ENCODE results near the gene ABLIM3.
"Not testable (repeated sequence)": the region's sequence is repeated elsewhere in the genome, so short reads cannot be mapped to it uniquely, and the experiment has no call there.

ABLIM3 gene

GRCh38 chr5:149177911-149178565, 36.7 kb downstream of the ABLIM3 start:
- no peak for TF ChIP-seq CTCF (IDR thresholded peaks at IDR 0.05; ENCODE audit: control insufficient read depth, insufficient read depth, low read depth, low read length, missing control alignments)
- DNase-seq (ENCODE audit: low read depth), result no peak
- no peak overlapping the region for H3K4me3 ChIP-seq (ENCODE audit: control insufficient read depth, low read depth, low read length)

- no peak overlapping the region for H3K4me3 ChIP-seq (ENCODE audit: control insufficient read depth, low read depth, low read length)
- no peak for TF ChIP-seq CTCF (IDR thresholded peaks at IDR 0.05; ENCODE audit: control insufficient read depth, insufficient read depth, low read depth, low read length, missing control alignments)
- no peak for DNase-seq (ENCODE audit: low read depth)
These were observed 40.4 kb downstream of the ABLIM3 start for GRCh38 chr5:149181732-149182131.

GRCh38 chr5:149182241-149182640, 40.9 kb downstream of the ABLIM3 start:
- no peak overlapping the region for H3K4me3 ChIP-seq (ENCODE audit: control insufficient read depth, low read depth, low read length)
- DNase-seq (ENCODE audit: low read depth), result no peak
- TF ChIP-seq CTCF (IDR thresholded peaks at IDR 0.05; ENCODE audit: control insufficient read depth, insufficient read depth, low read depth, low read length, missing control alignments), result no peak

GRCh38 chr5:149185067-149185466, 43.8 kb downstream of the ABLIM3 start:
- H3K4me3 ChIP-seq (ENCODE audit: control insufficient read depth, low read depth, low read length), result no peak overlapping the region
- no peak for DNase-seq (ENCODE audit: low read depth)
- TF ChIP-seq CTCF (IDR thresholded peaks at IDR 0.05; ENCODE audit: control insufficient read depth, insufficient read depth, low read depth, low read length, missing control alignments), result no peak

- no peak for DNase-seq (ENCODE audit: low read depth)
- TF ChIP-seq CTCF (IDR thresholded peaks at IDR 0.05; ENCODE audit: control insufficient read depth, insufficient read depth, low read depth, low read length, missing control alignments), result no peak
- no peak overlapping the region for H3K4me3 ChIP-seq (ENCODE audit: control insufficient read depth, low read depth, low read length)
These were observed 45.2 kb downstream of the ABLIM3 start for GRCh38 chr5:149186506-149186905.

GRCh38 chr5:149187617-149188016, 46.3 kb downstream of the ABLIM3 start:
- DNase-seq (ENCODE audit: low read depth); H3K4me3 ChIP-seq (ENCODE audit: control insufficient read depth, low read depth, low read length): not testable (repeated sequence)

GRCh38 chr5:149188383-149188782, 47.1 kb downstream of the ABLIM3 start:
- no peak overlapping the region for H3K4me3 ChIP-seq (ENCODE audit: control insufficient read depth, low read depth, low read length)
- no peak for TF ChIP-seq CTCF (IDR thresholded peaks at IDR 0.05; ENCODE audit: control insufficient read depth, insufficient read depth, low read depth, low read length, missing control alignments)
- DNase-seq (ENCODE audit: low read depth), result no peak

All from AG09309 (cell line).